Upper lobe of left lung (tissue), 4 donors: ENCODE data around the gene DCP2.

Experiments used
- CTCF ChIP-seq, 6 experiments: fragments of 450-650 bp in 4 of 6; fragments of 200-600 bp in 2 of 6; sonication (generic) in 2 of 6; IDR thresholded peaks; one replicate each; pipeline ENCODE4 v1.5.1; 2016 to 2019; ENCODE audit warnings: antibody characterized with exemption in 6 of 6
- EP300 ChIP-seq, 4 donors: sonication (generic); formaldehyde crosslinking; IDR thresholded peaks; one replicate each; pipeline ENCODE4 v1.5.1; 2017; ENCODE audit warnings: antibody characterized with exemption in 4 of 4, control low read depth in 2 of 4
- POLR2A ChIP-seq, 4 donors: fragments of 450-650 bp; IDR thresholded peaks; one replicate each; pipeline ENCODE4 v1.5.1; 2016 to 2017; ENCODE audit warnings: antibody characterized with exemption in 4 of 4, mild to moderate bottlenecking in 2 of 4
- POLR2AphosphoS5 ChIP-seq, 2 donors: sonication (generic); formaldehyde crosslinking; IDR thresholded peaks; one replicate each; pipeline ENCODE4 v1.5.1; 2017; ENCODE audit warnings: antibody characterized with exemption in 2 of 2

DNA sequence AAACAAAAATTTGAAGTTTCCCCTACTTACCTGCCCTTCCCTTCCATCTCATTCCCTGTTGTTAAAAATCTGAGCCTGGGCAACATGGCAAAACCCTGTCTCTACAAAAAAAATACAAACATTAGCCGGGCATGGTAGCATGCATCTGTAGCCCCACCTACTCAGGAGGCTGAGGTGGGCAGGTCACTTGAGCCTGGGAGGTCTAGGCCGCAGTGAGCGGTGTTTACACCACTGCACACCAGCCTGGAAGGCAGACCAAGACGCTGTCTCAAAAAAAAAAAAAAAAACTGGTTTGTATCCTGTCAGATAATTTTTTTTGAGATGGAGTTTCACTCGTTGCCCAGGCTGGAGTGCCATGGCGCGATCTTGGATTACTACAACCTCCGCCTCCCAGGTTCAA, 38.3 kb upstream of the DCP2 start:
- no peak for TF ChIP-seq CTCF (IDR thresholded peaks at IDR 0.05)
- no peak for TF ChIP-seq POLR2A (IDR thresholded peaks at IDR 0.05)
- no peak for TF ChIP-seq POLR2AphosphoS5 (IDR thresholded peaks at IDR 0.05)
- TF ChIP-seq EP300 (IDR thresholded peaks at IDR 0.05) = no peak
